GM18505 (cell line): Measurements from ENCODE around the gene C16orf54.
"Not testable (repeated sequence)": the region's sequence is repeated elsewhere in the genome, so short reads cannot be mapped to it uniquely, and the experiment has no call there.

Experiments
- ATAC-seq: cut with Tn5 transposase; IDR thresholded peaks from one replicate; pipeline ENCODE4 v1.9.1; 2021; ENCODE audit not compliant: unreplicated experiment
- POLR2A ChIP-seq: IDR thresholded peaks from 4 replicates; pipeline ENCODE4 v1.6.1; 2011; ENCODE audit warnings: borderline replicate concordance; ENCODE audit not compliant: insufficient read depth, insufficient read length; ENCODE audit errors: extremely low read depth

Gene C16orf54

GRCh38 chr16:29760567-29761279 lies 14.9 kb upstream of the C16orf54 start:
- no peak for TF ChIP-seq POLR2A
- ATAC-seq, result no peak

- no peak for ATAC-seq
These were observed 12.2 kb upstream of the C16orf54 start for GRCh38 chr16:29757950-29758466.

GRCh38 chr16:29757086-29757485 lies 11.3 kb upstream of the C16orf54 start:
- ATAC-seq, result not testable (repeated sequence)

More at GRCh38 chr16:29757950-29758466, 12.2 kb upstream of the C16orf54 start:
- TF ChIP-seq POLR2A, result no peak

- ATAC-seq, result no peak
- TF ChIP-seq POLR2A, result no peak
These were observed 10.9 kb upstream of the C16orf54 start for GRCh38 chr16:29756654-29757053.

DNA sequence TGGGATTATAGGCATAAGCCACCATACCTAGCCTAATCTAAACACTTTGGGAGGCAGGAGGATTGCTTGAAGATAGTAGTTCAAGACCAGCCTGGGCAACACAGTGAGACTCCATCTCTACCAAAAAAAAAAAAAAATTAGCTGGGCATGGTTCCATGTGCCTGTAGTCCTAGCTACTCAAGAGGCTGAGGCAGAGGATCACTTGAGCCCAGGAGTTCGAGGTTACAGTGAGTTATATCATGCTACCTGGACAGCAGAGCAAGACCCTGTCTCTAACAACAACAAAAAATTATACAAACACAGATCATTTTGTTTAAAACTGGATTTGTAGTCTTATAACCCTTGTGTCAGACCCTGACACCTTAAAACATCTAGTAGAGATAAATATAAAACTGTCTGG lies 7.7 kb upstream of the C16orf54 start:
- no peak for TF ChIP-seq POLR2A
- ATAC-seq, result no peak

DNA sequence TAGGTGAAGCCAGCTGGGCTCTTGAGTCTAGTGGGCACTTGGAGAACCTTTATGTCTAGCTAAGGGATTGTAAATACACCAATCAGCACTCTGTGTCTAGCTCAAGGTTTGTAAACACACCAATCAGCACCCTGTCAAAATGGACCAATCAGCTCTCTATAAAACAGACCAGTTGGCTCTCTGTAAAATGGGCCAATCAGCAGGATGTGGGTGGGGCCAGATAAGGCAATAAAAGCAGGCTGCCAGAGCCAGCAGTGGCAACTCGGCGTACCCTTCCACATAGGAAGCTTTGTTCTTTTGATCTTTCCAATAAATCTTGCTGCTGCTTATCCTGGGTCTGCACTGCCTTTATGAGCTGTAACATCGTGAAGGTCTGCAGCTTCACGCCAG lies 3.0 kb upstream of the C16orf54 start:
- ATAC-seq, result not testable (repeated sequence)

GRCh38 chr16:29747947-29748759 lies 2.4 kb upstream of the C16orf54 start:
- ATAC-seq, result no peak
- TF ChIP-seq POLR2A, result no peak

DNA sequence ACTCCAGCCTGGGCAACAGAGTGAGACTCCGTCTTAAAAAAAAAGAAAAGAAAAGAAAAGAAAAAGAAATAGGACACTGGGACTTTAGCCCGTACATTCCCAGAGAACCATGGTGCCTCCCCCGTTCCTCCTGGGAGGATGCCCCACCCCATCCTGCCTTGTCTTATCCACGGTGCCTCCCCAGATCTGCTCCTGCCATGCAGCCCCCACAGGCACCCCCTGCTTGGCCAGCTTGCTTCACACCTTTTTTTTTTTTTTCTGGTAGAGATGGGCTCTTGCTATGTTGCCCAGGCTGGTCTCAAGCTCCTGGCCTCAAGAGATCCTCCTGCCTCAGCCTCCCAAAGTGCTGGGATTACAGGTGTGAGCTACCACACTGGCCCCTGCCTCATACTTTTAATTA lies 728 bp upstream of the C16orf54 start:
- ATAC-seq, result not testable (repeated sequence)

DNA sequence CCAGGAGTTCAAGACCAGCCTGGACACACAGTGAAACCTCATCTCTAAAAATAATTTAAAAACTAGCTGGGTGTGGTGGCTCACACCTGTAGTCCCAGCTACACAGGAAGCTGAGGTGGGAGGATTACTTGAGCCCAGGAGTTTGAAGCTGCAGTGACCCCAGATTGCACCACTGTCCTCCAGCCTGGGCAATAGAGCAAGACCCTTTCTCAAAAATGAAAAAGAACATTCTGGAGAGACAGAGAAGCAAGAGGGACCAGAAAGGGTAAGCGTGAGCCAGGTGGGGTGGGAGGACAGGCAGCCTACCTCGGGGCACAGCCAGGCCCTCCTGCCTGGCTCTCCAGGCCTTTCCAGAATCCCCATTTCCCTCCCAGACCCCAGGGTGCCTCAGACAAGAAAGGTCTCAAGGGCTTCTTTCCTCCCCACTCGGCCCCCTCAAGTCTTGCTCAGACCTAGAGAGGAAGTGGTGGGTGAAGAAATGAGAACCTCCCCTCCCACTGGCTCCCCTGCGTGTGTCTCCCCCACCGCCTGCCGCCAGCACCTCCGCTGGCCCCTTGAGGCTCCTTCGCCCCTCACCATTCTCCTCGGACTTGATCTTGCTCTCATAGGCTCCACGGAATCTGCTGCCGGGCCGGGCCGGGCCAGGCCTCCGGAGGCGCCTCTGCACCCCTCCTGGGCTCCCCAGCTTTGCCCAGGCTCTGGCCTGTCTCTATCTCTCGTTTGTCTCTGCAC lies 503 bp downstream of the C16orf54 start:
- peak; percentile 45 for ATAC-seq
- TF ChIP-seq POLR2A, result peak; percentile 2

DNA sequence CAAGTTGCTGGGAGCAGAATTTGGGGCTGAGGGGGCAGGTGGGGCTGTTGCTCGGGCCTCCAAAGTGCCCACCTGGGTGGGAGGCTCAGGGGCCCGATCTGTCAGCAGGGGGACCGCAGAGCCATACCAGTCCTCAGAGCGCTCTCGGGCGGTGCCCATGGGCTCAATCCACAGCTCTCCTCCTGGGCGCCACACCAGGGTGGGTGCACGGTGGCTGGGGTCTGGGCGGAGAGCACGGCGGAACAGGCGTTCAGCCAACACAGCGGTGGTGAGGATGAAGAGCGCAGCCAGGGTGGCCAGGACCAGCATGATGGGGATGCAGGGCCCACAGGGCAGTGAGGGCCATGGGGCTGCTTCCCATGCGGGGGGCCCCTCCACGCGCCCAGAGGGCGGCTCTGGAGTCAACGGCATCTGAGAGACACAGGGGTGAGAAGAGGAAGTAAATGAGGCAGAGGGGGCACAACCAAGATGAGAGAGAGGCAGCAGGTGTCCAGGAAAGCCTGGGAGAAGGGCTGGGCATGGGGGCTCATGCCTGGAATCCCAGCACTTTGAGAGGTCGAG lies 1.2 kb downstream of the C16orf54 start:
- TF ChIP-seq POLR2A, result no peak
- ATAC-seq, result no peak

GRCh38 chr16:29743827-29744531 lies 1.8 kb downstream of the C16orf54 start:
- no peak for TF ChIP-seq POLR2A
- no peak for ATAC-seq

- no peak for TF ChIP-seq POLR2A
- ATAC-seq, result no peak
These were observed 2.3 kb downstream of the C16orf54 start for GRCh38 chr16:29743475-29743826.

- no peak for TF ChIP-seq POLR2A
- no peak for ATAC-seq
These were observed 3.0 kb downstream of the C16orf54 start for GRCh38 chr16:29742683-29743275.

GRCh38 chr16:29740630-29741015 lies 5.2 kb downstream of the C16orf54 start:
- ATAC-seq, result not testable (repeated sequence)

DNA sequence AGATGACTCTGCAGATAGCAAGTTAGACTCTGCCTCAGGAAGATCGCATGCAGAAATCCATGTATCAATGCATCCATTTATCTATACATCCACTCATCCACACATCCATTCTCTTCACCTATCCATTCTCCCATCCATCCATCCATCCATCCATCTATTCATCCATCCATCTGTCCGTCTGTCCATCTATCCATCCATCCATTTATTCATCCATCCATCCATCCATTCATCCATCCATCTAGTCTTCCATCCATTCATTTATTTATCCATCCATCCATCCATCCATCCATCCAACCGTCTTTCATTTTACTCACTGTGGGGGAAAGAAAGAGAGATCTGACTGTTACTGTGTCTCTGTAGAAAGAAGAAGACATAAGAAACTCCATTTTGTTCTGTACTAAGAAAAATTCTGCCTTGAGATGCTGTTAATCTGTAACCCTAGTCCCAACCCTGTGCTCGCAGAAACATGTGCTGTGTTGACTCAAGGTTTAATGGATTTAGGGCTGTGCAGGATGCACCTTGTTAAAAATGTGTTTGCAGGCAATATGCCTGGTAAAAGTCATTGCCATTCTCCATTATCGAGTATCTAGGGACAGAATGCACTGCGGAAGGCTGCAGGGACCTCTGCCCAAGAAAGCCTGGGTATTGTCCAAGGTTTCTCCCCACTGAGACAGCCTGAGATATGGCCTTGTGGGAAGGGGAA lies 5.7 kb downstream of the C16orf54 start:
- ATAC-seq, result not testable (repeated sequence)
